ENCODE measurements around the gene MYO5C. TPM values are rescaled to one million over a fixed set of nuclear protein-coding genes. Genes with fewer than 3 reads are reported as not detected.

MYO5C gene
- polyA plus RNA-seq, 4 donors = 2.4 to 17.9 (median 6.8) TPM

Other genes with a start within 250 kb of the MYO5C start
- gene BCL2L10, start 183.0 kb downstream of the MYO5C start, polyA plus RNA-seq = 1 to 10 TPM; 3.2 to 7.4 (median 4.7) TPM
- 1 to 10 TPM; 1.3 to 10.0 (median 2.9) TPM for gene GNB5, start 104.4 kb downstream of the MYO5C start, polyA plus RNA-seq
- 1 to 10 TPM in 3 of 4 donors, under 1 TPM in 1; 0.45 to 3.0 (median 1.6) TPM for gene MYO5A, start 233.1 kb upstream of the MYO5C start, polyA plus RNA-seq